Urothelium cell line (cell line): ENCODE measurements around the gene TMEM273.
A peak's percentile ranks its signal among the peaks of the same experiment; 100 is the strongest.

Experiments
- DNase-seq: peaks from one replicate; pipeline ENCODE4 v3.0.0; 2011; ENCODE audit warnings: low spot score, mixed read lengths
- FAIRE-seq: peaks from 2 replicates; lab custom pipeline; 2011; peaks lifted over from hg19 to GRCh38; lab: Jason Lieb, UNC

TMEM273 gene

GRCh38 chr10:49166484-49167400 lies 21.4 kb downstream of the TMEM273 start:
- FAIRE-seq = no peak

GRCh38 chr10:49165821-49166483 lies 22.2 kb downstream of the TMEM273 start:
- no peak for DNase-seq

More at GRCh38 chr10:49166484-49167400, 21.4 kb downstream of the TMEM273 start:
- DNase-seq = no peak

GRCh38 chr10:49165259-49165658 lies 22.9 kb downstream of the TMEM273 start:
- FAIRE-seq = no peak
- no peak for DNase-seq

More at GRCh38 chr10:49165821-49166483, 22.2 kb downstream of the TMEM273 start:
- FAIRE-seq = no peak

GRCh38 chr10:49164559-49165188 lies 23.5 kb downstream of the TMEM273 start:
- DNase-seq (no peak), FAIRE-seq (no peak)

- FAIRE-seq (no peak), DNase-seq (no peak)
Observed at GRCh38 chr10:49163741-49164140, 24.4 kb downstream of the TMEM273 start.

DNA sequence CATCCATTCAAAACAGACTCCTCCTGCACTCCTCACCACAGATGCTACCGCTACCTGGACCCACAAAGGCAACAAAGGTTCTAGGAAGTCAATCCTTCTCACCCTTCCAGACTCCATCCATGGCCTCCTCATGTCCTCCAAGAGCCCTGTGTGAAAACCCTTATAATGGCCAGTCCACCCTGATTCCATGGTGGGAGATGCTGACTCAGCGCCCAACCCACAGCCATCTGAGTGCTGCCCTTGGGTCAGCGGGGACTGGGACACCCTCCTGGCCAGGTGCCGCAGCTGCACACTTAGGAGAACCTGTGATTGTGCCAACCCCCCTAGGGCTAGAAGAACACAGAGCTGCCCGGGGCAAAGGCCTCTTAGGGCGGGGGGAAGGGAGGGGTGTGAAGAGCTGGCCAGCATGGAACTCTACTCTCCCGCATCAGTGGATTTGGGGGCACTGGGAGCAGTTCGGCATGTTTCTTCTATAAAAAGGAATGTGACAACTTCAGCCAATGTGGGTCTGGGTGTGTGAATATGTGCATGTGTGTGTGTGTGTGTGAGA lies 25.4 kb downstream of the TMEM273 start:
- no peak for FAIRE-seq

GRCh38 chr10:49162063-49162462 lies 26.1 kb downstream of the TMEM273 start:
- peak; percentile 91 for FAIRE-seq

More for the DNA sequence above, 25.4 kb downstream of the TMEM273 start:
- DNase-seq = no peak

DNA sequence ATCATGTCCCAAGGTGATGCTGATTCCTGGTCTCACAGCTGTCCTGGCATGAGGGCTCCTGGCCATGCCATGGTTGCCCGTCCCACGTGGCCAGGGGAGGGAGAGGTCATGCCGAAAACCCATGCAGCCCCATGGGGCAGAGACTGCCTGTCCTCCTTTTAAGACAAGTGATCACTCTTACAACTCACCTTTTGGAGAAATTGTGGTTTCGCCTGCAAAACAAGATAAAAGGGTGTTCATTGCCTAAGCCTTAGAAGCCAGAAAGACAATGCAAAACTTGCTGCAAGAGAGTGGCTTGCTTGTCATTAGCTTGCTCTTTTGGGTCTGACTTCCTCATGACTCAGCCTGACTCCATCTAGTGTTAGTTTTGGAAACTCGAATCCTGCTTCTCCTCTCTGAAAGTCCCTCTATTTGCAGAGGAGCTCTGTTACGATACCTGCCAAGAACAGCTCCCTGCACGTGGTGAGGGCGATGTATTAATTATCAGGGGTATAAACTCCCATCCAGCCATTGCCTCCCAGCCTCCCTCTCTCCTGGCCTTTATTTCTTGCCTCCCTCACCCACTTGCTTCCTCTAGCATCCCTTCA lies 26.7 kb downstream of the TMEM273 start:
- peak; percentile 36 for DNase-seq
- FAIRE-seq = peak; percentile 94

More at GRCh38 chr10:49162063-49162462, 26.1 kb downstream of the TMEM273 start:
- no peak for DNase-seq

- FAIRE-seq (no peak), DNase-seq (no peak)
Observed at GRCh38 chr10:49160814-49161213, 27.4 kb downstream of the TMEM273 start.

GRCh38 chr10:49160110-49160509 lies 28.1 kb downstream of the TMEM273 start:
- FAIRE-seq = no peak
- DNase-seq = no peak

- FAIRE-seq = no peak
- DNase-seq = no peak
Observed at GRCh38 chr10:49158915-49159314, 29.3 kb downstream of the TMEM273 start.

GRCh38 chr10:49158404-49158803 lies 29.8 kb downstream of the TMEM273 start:
- FAIRE-seq (no peak), DNase-seq (no peak)

DNA sequence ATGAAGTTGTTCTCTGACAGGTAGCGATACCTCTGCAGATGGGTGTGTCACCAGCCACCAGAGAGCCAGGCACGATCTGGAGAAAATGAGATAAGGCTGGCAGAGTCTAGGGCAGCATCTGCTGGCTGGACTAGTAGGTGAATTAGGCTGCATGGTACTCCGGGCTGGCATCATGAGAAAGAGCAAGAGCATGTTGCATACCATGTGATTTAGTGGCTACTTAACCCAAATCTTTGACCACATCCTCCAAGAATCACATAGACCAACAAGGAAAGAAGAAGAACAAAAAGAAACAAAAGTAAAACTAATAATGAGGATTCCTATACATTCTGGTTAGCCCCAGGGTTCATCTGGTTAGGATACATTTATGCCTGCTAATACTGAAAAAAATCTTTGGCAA lies 31.0 kb downstream of the TMEM273 start:
- no peak for DNase-seq
- no peak for FAIRE-seq

DNA sequence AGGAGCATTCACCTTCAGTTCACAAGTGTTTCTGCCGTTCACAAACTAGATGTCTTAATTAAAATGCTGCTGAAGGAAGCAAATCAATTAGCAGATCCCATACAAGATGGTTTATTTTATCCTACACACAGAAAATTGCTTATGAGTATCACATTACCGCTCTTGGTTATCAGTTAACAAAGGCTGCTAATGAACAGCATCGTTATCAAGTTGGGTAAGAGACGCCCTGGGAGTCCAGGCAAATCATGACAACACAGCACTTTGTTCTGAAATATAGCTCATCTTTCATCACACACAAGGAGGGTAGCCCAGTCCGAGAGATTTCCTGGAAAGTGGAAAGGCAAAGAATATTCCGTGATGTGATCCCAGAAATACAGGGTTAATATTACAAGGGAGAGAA lies 33.5 kb downstream of the TMEM273 start:
- DNase-seq (no peak), FAIRE-seq (no peak)

GRCh38 chr10:49153971-49154370 lies 34.2 kb downstream of the TMEM273 start:
- DNase-seq = no peak
- no peak for FAIRE-seq

- FAIRE-seq (no peak), DNase-seq (no peak)
Observed at GRCh38 chr10:49153115-49153514, 35.1 kb downstream of the TMEM273 start.

DNA sequence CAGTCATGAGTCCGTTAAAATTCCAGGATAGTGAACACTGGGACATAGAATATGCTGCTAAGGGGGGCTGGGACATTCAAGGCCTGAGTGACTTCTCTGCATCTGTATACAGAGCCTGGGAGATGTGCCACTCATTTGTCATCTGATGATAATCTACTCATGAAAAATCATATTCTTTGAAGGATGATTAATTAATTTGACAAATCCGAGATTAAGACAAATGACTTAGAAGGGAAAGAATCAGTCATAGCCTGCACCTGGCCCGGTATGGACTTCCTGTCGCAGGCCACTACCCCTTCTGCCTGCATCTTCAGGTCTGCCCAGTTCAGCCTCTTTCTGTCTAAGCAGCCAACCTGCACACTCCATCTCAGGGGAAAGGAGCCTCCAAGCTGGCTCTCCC lies 35.5 kb downstream of the TMEM273 start:
- no peak for DNase-seq
- no peak for FAIRE-seq

DNA sequence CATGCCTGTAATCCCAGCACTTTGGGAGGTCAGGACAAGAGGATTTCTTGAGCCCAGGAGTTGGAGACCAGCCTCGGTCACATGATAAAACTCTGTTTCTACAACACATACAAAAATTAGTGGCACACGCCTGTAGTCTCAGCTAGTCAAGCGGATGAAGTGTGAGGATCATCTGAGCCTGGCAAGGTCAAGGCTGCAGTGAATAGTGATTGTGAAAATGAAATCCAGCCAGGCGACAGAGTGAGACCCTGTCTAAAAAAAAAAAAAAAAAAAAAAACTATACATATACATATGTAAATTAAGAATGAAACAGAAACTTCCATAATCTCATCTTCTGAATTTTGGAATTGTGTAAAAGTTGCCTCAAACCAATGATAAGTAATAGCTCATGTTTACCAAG lies 36.2 kb downstream of the TMEM273 start:
- DNase-seq (no peak), FAIRE-seq (no peak)

- FAIRE-seq = no peak
Observed at GRCh38 chr10:49151481-49151880, 36.7 kb downstream of the TMEM273 start.

GRCh38 chr10:49151025-49151445 lies 37.2 kb downstream of the TMEM273 start:
- no peak for DNase-seq
- FAIRE-seq = no peak

More at GRCh38 chr10:49151481-49151880, 36.7 kb downstream of the TMEM273 start:
- no peak for DNase-seq

- DNase-seq = no peak
- FAIRE-seq = no peak
Observed at GRCh38 chr10:49150426-49150825, 37.8 kb downstream of the TMEM273 start.
